A549 (cell line): Measurements from ENCODE around the gene MAPT.

Source experiments
- BHLHE40 ChIP-seq: IDR thresholded peaks from 2 replicates; pipeline ENCODE4 v1.6.1; 2012; ENCODE audit warnings: low read depth, low read length, inconsistent platforms
- CHD2 ChIP-seq: fragments of 150-350 bp; IDR thresholded peaks from 2 replicates; pipeline ENCODE4 v1.6.1; 2014; ENCODE audit warnings: low read length; ENCODE audit not compliant: partially characterized antibody
- EP300 ChIP-seq, 2 experiments: fragments of >200 bp; sonication (Bioruptor Twin); formaldehyde crosslinking; IDR thresholded peaks; 2 replicates in 1 of 2; 3 replicates in 1 of 2; pipeline ENCODE4 v1.6.1; 2016 to 2017
- ESRRA ChIP-seq: fragments of 150-350 bp; IDR thresholded peaks from 2 replicates; pipeline ENCODE4 v1.6.1; 2014; ENCODE audit warnings: mild to moderate bottlenecking, low read length, borderline replicate concordance
- KDM1A ChIP-seq: fragments of 200-600 bp; sonication (generic); IDR thresholded peaks from 2 replicates; pipeline ENCODE4 v1.6.1; 2016; ENCODE audit warnings: low read depth, mild to moderate bottlenecking
- MYC ChIP-seq: IDR thresholded peaks from 2 replicates; pipeline ENCODE4 v1.6.1; 2012; ENCODE audit warnings: mild to moderate bottlenecking, inconsistent platforms, low read length, improper control_type of control experiment, borderline replicate concordance
- POLR2A ChIP-seq: IDR thresholded peaks from 2 replicates; pipeline ENCODE4 v1.6.1; 2012; ENCODE audit warnings: mild to moderate bottlenecking, low read length
- RAD21 ChIP-seq, 2 experiments: fragments of >200 bp in 1 of 2; sonication (Bioruptor Twin) in 1 of 2; formaldehyde crosslinking in 1 of 2; IDR thresholded peaks in 1 of 2; conservative IDR thresholded peaks in 1 of 2; 2 replicates in 1 of 2; 3 replicates in 1 of 2; pipeline ENCODE4 v1.6.1; 2012 to 2018; ENCODE audit warnings: inconsistent platforms in 1 of 2
- RFX5 ChIP-seq: fragments of 450-650 bp; IDR thresholded peaks from 2 replicates; pipeline ENCODE4 v1.7.1; 2014; ENCODE audit warnings: antibody characterized with exemption, mild to moderate bottlenecking, moderate library complexity
- RNF2 ChIP-seq: fragments of 200-600 bp; sonication (generic); IDR thresholded peaks from 2 replicates; pipeline ENCODE4 v1.6.1; 2016; ENCODE audit warnings: low read depth, mild to moderate bottlenecking, antibody characterized with exemption, moderate library complexity, borderline replicate concordance
- SMC3 ChIP-seq: fragments of >200 bp; sonication (Bioruptor Twin); formaldehyde crosslinking; IDR thresholded peaks from 3 replicates; pipeline ENCODE4 v1.6.1; 2018; ENCODE audit warnings: inconsistent platforms
- ZC3H11A ChIP-seq: fragments of 450-650 bp; IDR thresholded peaks from 2 replicates; pipeline ENCODE4 v1.6.1; 2014; ENCODE audit warnings: antibody characterized with exemption, mild to moderate bottlenecking
- TF ChIP-seq, protein P1 (sequence below): fragments of >200 bp; sonication (Bioruptor Twin); formaldehyde crosslinking; IDR thresholded peaks from 3 replicates; pipeline ENCODE4 v1.5.1; 2016

DNA sequence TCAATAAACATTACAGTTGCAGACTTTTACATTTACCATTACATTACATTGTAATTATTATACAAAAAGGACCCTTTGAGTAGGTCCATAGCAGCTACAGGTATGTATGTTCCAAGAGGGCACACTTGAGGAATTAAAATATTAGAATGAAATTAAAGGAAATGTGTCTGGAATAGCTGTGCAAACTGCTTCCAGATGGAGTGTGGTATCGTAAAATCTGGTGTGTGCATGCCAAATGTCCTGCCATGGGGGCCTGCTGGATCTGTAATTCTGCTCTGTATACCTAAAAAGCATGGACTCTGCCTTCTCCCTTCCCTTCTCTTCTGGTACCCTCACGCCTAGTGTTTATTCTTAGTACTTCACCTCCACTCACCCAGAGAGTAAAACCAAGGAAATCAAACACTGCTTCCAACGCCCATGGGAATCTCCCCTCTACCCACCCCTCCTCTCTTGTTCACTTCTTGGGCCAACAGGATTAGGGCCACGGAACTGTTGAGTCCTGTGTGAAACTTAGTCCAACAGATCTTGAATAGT lies 143.4 kb downstream of the MAPT start:
- TF ChIP-seq EP300 (IDR thresholded peaks at IDR 0.05): no peak
- TF ChIP-seq POLR2A: no peak
- TF ChIP-seq, protein P1, sequence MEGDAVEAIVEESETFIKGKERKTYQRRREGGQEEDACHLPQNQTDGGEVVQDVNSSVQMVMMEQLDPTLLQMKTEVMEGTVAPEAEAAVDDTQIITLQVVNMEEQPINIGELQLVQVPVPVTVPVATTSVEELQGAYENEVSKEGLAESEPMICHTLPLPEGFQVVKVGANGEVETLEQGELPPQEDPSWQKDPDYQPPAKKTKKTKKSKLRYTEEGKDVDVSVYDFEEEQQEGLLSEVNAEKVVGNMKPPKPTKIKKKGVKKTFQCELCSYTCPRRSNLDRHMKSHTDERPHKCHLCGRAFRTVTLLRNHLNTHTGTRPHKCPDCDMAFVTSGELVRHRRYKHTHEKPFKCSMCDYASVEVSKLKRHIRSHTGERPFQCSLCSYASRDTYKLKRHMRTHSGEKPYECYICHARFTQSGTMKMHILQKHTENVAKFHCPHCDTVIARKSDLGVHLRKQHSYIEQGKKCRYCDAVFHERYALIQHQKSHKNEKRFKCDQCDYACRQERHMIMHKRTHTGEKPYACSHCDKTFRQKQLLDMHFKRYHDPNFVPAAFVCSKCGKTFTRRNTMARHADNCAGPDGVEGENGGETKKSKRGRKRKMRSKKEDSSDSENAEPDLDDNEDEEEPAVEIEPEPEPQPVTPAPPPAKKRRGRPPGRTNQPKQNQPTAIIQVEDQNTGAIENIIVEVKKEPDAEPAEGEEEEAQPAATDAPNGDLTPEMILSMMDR: no peak
- no peak for TF ChIP-seq BHLHE40
- no peak for TF ChIP-seq ESRRA
- no peak for TF ChIP-seq RAD21 (conservative IDR thresholded peaks at IDR 0.05 in 1 of 2, IDR thresholded peaks at IDR 0.05 in 1 of 2)
- TF ChIP-seq MYC: no peak
- TF ChIP-seq RNF2: no peak
- no peak for TF ChIP-seq KDM1A
- TF ChIP-seq SMC3: no peak
- no peak for TF ChIP-seq ZC3H11A
- TF ChIP-seq CHD2: no peak
- no peak for TF ChIP-seq RFX5
